K562 (cell line): ENCODE results near the gene CAPN10. TPM values are rescaled to one million over a fixed set of nuclear protein-coding genes. Genes with fewer than 3 reads are reported as not detected.
A peak's percentile ranks its signal among the peaks of the same experiment; 100 is the strongest.

Source experiments
- AFF1 ChIP-seq, 2 experiments: fragments of 450-650 bp; IDR thresholded peaks; 2 replicates each; pipeline ENCODE4 v1.6.1; 2018; ENCODE audit warnings: mild to moderate bottlenecking in 2 of 2, low read depth in 1 of 2; ENCODE audit not compliant: partially characterized antibody in 2 of 2
- BDP1 ChIP-seq: IDR thresholded peaks from 3 replicates; pipeline ENCODE4 v1.6.1; 2011; ENCODE audit not compliant: insufficient read length, insufficient read depth
- BMI1 ChIP-seq: fragments of 150-350 bp; IDR thresholded peaks from 2 replicates; pipeline ENCODE4 v1.6.1; 2014; ENCODE audit warnings: low read length
- E2F8 ChIP-seq: fragments of 450-650 bp; IDR thresholded peaks from 2 replicates; pipeline ENCODE4 v1.7.1; 2018; ENCODE audit warnings: mild to moderate bottlenecking, low read depth; ENCODE audit not compliant: partially characterized antibody
- ELF2 ChIP-seq: fragments of 250-450 bp; sonication (Bioruptor Pico); IDR thresholded peaks from 2 replicates; pipeline ENCODE4 v1.5.0; 2021; ENCODE audit warnings: mild to moderate bottlenecking
- KLF1 ChIP-seq: fragments of 450-650 bp; IDR thresholded peaks from 2 replicates; pipeline ENCODE4 v1.6.1; 2016; ENCODE audit warnings: missing genetic modification characterization, missing compliant biosample characterization
- MAFF ChIP-seq: IDR thresholded peaks from 2 replicates; pipeline ENCODE4 v1.6.1; 2012; ENCODE audit warnings: low read length, improper control_type of control experiment
- NCOR1 ChIP-seq: fragments of 450-650 bp; IDR thresholded peaks from 2 replicates; pipeline ENCODE4 v1.6.1; 2016; ENCODE audit warnings: mild to moderate bottlenecking, moderate library complexity
- NFIC ChIP-seq: fragments of 450-650 bp; IDR thresholded peaks from 2 replicates; pipeline ENCODE4 v1.6.1; 2017; ENCODE audit warnings: mild to moderate bottlenecking, inconsistent platforms
- NR2F6 ChIP-seq: fragments of 450-650 bp; formaldehyde crosslinking; IDR thresholded peaks from 2 replicates; pipeline ENCODE4 v1.4.0; 2020; ENCODE audit warnings: mild to moderate bottlenecking
- PCBP2 ChIP-seq: fragments of 200-400 bp; formaldehyde crosslinking; IDR thresholded peaks from 2 replicates; pipeline ENCODE4 v1.6.1; 2018; ENCODE audit warnings: low read length, low read depth, mild to moderate bottlenecking, moderate library complexity; ENCODE audit not compliant: poor library complexity, severe bottlenecking
- POLR2B ChIP-seq: fragments of 450-650 bp; IDR thresholded peaks from 2 replicates; pipeline ENCODE4 v1.6.1; 2018; ENCODE audit warnings: low read depth; ENCODE audit not compliant: partially characterized antibody
- TRIM24 ChIP-seq, 2 experiments: fragments of 450-650 bp; IDR thresholded peaks; 2 replicates each; pipeline ENCODE4 v1.6.1; 2016
- ZBTB34 ChIP-seq: fragments of 250-450 bp; sonication (Bioruptor Pico); IDR thresholded peaks from 2 replicates; pipeline ENCODE4 v1.8.0; 2021; ENCODE audit warnings: mild to moderate bottlenecking, moderate library complexity
- ZNF12 ChIP-seq: sonication (generic); formaldehyde crosslinking; IDR thresholded peaks from 2 replicates; pipeline ENCODE4 v1.4.0; 2020; ENCODE audit warnings: mild to moderate bottlenecking, missing genetic modification reagents
- ZNF174 ChIP-seq: fragments of 250-450 bp; sonication (Bioruptor Pico); IDR thresholded peaks from 2 replicates; pipeline ENCODE4 v1.4.0; 2020; ENCODE audit warnings: mild to moderate bottlenecking
- ZNF445 ChIP-seq: fragments of 250-450 bp; sonication (Bioruptor Pico); IDR thresholded peaks from 2 replicates; pipeline ENCODE4 v1.4.0; 2020; ENCODE audit warnings: low read depth, mild to moderate bottlenecking, moderate library complexity
- ZNF507 ChIP-seq: conservative IDR thresholded peaks from 2 replicates; pipeline ENCODE4 v1.6.1; 2017; ENCODE audit warnings: missing genetic modification characterization, missing compliant biosample characterization
- ZSCAN29 ChIP-seq: fragments of 450-650 bp; IDR thresholded peaks from 2 replicates; pipeline ENCODE4 v1.6.1; 2017
- polyA plus RNA-seq, 8 experiments: library from polyadenylated mRNA; depleted of rRNA in 4 of 8; stranded (reverse) in 5 of 8; unstranded in 3 of 8; fragments of >200 nt; fragmentation: Nextera tagmentation in 2 of 8; fragmentation: Illumina TruSeq in 1 of 8; extraction: Ambion mirVana in 2 of 8; extraction: Trizol in 1 of 8; gene quantifications; 2 replicates each; pipeline versions ENCODE4 v1.2.1 to v1.2.3, GENCODE V29; 2011 to 2014; ENCODE audit warnings: inconsistent platforms in 1 of 8, missing spikeins in 1 of 8
- total RNA-seq, 7 experiments: library from RNA; depleted of rRNA in 6 of 7; stranded (reverse); fragments of >200 nt in 6 of 7; fragmentation: Illumina TruSeq in 2 of 7; extraction: Trizol in 2 of 7; gene quantifications; 2 replicates each; pipeline versions ENCODE4 v1.2.1 to v1.2.3, GENCODE V29; 2011 to 2021; ENCODE audit warnings: low replicate concordance in 1 of 7
- TF ChIP-seq, protein P1 (sequence below): fragments of 250-450 bp; sonication (Bioruptor Pico); IDR thresholded peaks from 2 replicates; pipeline ENCODE4 v1.8.0; 2021; ENCODE audit warnings: borderline replicate concordance, mild to moderate bottlenecking, moderate library complexity; ENCODE audit not compliant: poor library complexity, severe bottlenecking

Gene CAPN10
- total and polyA plus RNA-seq, 9 of the 15 experiments (the other 6 are each of a cell fraction or from before 2014, with no cell fraction given) = 0.08 to 26.1 (median 8.4) TPM

DNA sequence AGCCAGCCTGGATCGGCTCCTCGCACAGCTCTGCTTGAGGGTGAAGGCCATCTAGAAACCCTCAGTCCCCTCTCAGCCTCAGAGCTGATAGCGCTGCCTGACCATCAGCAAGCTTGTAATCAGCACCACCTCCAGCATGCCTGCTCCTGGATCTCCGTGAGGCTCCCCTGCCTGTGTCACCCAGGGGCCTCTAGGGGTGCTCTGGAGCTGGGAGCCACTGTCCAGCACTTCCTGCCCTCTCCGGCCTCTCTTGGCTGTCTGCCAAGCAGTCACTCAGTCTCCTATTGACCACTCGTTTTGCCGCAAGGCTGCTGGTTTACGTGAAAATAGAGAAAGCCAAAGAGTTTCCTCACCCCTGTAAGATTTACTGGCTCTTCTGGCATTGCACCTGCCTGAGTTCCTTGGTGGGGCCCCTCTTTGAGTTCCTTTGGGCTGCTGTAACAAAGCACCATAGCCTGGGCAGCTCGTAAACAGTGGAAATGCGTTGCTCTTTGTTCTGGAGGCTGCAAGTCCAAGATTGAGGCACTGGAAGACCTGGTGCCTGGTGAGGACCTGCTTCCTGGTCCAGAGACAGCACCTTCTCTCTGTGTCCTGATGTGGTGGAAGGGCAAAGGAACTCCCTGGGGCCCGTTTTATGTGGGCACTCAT, 17.9 kb downstream of the CAPN10 start (continued):
- TF ChIP-seq ELF2 (CRISPR knock-in tag) (0 out of 2 replicates have a peak, but pooled peaks have one; percentile 32), ZNF507 (tag) (no peak), BDP1 (no peak), ZNF12 (no peak), ZSCAN29 (no peak), AFF1 (IDR thresholded peaks at IDR 0.05; ENCODE audit: low read depth in 1 of 2, partially characterized antibody in 2 of 2) (no peak), POLR2B (no peak), MAFF (no peak), BMI1 (no peak), ZBTB34 (CRISPR knock-in tag) (no peak), TRIM24 (IDR thresholded peaks at IDR 0.05) (no peak), ZNF174 (CRISPR knock-in tag) (no peak), NFIC (peak; percentile 100), NR2F6 (no peak), E2F8 (peak; percentile 31), ZNF445 (CRISPR knock-in tag) (no peak), PCBP2 (no peak), NCOR1 (no peak; the same call in 1 of the 2 replicates), KLF1 (tag) (no peak)
- TF ChIP-seq, protein P1, sequence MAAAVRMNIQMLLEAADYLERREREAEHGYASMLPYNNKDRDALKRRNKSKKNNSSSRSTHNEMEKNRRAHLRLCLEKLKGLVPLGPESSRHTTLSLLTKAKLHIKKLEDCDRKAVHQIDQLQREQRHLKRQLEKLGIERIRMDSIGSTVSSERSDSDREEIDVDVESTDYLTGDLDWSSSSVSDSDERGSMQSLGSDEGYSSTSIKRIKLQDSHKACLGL (CRISPR knock-in tag) = no peak
